ENCODE data around the gene UBE2D2.
"Not testable (repeated sequence)": the region's sequence is repeated elsewhere in the genome, so short reads cannot be mapped to it uniquely, and the experiment has no call there.

UBE2D2 gene

DNA sequence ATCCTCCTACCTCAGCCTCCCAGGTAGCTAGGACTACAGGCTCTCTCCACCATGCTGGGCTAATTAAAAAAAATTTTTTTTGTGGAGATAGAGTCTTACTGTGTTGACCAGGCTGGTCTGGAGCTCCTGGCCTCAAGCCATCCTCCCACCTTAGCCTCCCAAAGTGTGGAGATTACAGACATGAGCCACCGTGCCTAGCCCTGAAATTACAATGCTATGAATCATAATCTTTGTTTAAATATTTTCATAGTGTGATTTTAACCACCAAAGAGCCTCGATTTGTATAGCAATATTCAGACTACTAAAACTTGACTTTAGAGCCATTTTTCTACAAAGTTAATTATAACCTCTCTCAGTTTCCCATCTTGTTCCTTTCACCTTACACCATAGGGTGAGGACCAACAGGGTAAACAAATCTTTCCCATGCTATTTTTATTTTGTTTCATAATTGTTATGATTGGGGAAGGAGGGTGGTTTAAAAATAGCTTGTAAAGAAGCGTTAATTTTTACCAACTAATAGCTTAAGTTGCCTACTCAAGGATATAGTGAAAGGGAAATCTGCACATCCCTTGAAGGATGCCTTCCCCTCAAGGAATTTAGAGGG, 32.7 kb downstream of the UBE2D2 start:
- H3K4me3 ChIP-seq (ENCODE audit: low read depth, low read length) = no peak overlapping the region; the same call in 1 of the 2 replicates
- no peak for DNase-seq (ENCODE audit: low read depth)
- TF ChIP-seq, protein P1, sequence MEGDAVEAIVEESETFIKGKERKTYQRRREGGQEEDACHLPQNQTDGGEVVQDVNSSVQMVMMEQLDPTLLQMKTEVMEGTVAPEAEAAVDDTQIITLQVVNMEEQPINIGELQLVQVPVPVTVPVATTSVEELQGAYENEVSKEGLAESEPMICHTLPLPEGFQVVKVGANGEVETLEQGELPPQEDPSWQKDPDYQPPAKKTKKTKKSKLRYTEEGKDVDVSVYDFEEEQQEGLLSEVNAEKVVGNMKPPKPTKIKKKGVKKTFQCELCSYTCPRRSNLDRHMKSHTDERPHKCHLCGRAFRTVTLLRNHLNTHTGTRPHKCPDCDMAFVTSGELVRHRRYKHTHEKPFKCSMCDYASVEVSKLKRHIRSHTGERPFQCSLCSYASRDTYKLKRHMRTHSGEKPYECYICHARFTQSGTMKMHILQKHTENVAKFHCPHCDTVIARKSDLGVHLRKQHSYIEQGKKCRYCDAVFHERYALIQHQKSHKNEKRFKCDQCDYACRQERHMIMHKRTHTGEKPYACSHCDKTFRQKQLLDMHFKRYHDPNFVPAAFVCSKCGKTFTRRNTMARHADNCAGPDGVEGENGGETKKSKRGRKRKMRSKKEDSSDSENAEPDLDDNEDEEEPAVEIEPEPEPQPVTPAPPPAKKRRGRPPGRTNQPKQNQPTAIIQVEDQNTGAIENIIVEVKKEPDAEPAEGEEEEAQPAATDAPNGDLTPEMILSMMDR (IDR thresholded peaks at IDR 0.05; ENCODE audit: low read depth, low read length, missing control alignments) = no peak

DNA sequence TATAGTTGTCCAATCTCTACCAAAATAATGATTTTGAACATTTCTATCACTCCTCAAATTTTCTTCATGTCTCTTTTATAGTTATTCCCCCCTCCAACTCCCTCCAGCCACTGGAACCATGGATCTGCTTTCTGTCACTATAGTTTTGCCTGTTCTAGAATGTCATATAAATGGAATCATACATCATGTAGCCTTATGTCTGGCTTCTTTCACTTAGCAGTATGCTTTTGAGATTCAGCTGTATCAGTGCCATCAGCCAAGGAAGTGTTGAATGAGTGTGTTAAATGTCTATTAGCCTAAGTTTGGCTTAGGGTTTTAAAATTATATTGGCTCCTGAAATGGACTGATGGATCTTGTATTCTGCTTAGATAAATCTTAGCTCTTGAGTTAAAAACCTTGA, 36.0 kb downstream of the UBE2D2 start:
- H3K4me3 ChIP-seq (ENCODE audit: low read depth, low read length) = no peak overlapping the region
- DNase-seq (ENCODE audit: low read depth) = no peak
- TF ChIP-seq, protein P1 (IDR thresholded peaks at IDR 0.05; ENCODE audit: low read depth, low read length, missing control alignments) = no peak

DNA sequence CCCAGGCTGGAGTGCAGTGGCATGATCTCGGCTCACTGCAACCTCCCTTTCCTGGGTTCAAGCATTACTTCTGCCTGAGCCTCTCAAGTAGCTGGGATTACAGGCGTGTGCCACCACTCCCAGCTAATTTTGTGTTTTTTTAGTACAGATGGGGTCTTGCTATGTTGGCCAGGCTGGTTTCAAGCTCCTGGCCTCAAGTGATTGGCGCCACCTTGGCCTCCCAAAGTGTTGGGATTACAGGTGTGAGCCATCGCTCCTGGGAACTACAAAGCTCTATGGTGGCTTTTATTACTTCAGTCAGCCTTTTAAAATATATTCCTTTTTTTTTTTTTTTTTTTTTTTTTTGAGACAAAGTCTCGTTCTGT, 37.4 kb downstream of the UBE2D2 start:
- not testable (repeated sequence) for DNase-seq (ENCODE audit: low read depth); H3K4me3 ChIP-seq (ENCODE audit: low read depth, low read length)

DNA sequence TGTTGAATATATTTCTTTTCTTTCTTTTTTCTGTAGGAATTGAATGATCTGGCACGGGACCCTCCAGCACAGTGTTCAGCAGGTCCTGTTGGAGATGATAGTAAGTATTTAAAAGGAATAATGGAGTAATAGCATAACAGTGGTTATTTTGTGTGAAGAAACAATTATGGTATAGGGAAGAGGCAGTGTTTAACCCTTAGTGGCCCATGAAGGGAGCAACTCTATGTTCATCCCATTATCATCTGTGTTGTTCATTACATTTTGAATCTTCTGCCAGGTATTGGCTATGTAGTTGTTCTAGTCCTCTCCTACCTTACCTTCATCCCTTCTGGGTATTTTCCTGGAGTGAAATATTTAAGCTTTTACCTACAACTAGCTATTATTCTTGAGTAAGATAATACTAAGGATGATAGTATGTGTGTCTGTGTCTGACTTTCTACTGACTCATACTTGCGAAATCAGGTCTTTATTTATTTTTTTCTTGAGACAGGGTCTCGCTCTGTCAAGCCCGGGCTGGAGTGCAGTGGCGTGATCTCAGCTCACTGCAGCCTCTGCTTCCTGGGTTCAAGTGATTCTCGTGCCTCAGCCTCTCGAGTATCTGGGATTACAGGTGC, 39.3 kb downstream of the UBE2D2 start:
- no peak overlapping the region for H3K4me3 ChIP-seq (ENCODE audit: low read depth, low read length)
- DNase-seq (ENCODE audit: low read depth) = no peak

DNA sequence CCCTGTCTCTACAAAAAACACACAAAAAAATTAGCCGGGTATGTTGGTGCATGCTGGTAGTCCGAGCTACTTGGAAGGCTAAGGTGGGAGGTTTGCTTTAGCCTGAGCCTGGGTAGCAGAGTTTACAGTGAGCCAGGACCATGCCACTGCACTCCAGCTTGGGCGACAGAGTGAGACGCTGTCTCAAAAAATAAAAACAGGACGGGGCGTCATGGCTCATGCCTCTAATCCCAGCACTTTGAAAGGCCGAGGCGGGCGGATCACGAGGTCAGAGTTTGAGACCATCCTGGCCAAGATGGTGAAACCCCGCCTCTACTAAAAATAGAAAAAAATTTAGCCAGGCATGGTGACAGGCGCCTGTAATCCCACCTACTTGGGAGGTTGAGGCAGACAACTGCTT, 40.3 kb downstream of the UBE2D2 start:
- H3K4me3 ChIP-seq (ENCODE audit: low read depth, low read length) = no peak overlapping the region
- TF ChIP-seq, protein P1 (IDR thresholded peaks at IDR 0.05; ENCODE audit: low read depth, low read length, missing control alignments) = no peak
- no peak for DNase-seq (ENCODE audit: low read depth)

More for the DNA sequence above, 39.3 kb downstream of the UBE2D2 start:
- TF ChIP-seq, protein P1 (IDR thresholded peaks at IDR 0.05; ENCODE audit: low read depth, low read length, missing control alignments) = no peak

DNA sequence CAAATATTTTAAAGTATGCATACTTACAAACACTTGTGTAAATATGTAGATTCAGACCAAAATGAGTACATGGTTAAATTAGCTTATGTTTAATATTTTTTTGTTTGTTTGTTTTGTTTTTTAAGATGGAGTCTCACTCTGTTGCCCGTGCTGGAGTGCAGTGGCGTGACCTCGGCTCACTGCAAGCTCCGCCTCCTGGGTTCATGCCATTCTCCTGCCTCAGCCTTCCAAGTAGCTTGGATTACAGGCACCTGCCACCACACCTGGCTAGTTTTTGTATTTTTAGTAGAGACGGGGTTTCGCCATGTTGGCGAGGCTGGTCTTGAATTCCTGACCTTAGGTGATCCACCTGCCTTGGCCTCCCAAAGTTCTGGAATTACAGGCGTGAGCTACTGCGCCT, 40.8 kb downstream of the UBE2D2 start:
- not testable (repeated sequence) for DNase-seq (ENCODE audit: low read depth); H3K4me3 ChIP-seq (ENCODE audit: low read depth, low read length)

DNA sequence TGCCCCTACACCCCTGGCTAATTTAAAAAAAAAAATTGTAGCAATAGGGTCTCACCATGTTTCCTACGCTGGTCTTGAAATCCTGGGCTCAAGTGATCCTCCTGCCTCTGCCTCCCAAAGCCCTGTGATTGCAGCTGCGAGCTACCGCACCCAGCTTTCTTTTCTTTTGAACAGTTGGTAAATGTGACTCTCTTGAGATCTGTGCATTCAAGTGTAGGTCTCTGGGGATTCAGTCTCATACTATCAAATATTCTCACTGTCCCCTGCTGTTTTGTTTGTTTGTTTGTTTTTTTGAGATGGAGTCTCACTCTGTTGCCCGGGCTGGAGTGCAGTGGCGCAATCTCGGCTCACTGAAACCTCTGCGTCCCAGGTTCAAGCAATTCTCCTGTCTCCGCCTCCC, 44.7 kb downstream of the UBE2D2 start:
- DNase-seq (ENCODE audit: low read depth) = no peak
- TF ChIP-seq, protein P1 (IDR thresholded peaks at IDR 0.05; ENCODE audit: low read depth, low read length, missing control alignments) = no peak
- H3K4me3 ChIP-seq (ENCODE audit: low read depth, low read length) = no peak overlapping the region

Data from GM12864 (cell line).